GM21381 (cell line): ENCODE results near the gene CDH18.

Experiments used
- ATAC-seq: cut with Tn5 transposase; IDR thresholded peaks from one replicate; pipeline ENCODE4 v1.9.1; 2021; ENCODE audit warnings: mild to moderate bottlenecking, moderate library complexity; ENCODE audit not compliant: unreplicated experiment

CDH18 gene

DNA sequence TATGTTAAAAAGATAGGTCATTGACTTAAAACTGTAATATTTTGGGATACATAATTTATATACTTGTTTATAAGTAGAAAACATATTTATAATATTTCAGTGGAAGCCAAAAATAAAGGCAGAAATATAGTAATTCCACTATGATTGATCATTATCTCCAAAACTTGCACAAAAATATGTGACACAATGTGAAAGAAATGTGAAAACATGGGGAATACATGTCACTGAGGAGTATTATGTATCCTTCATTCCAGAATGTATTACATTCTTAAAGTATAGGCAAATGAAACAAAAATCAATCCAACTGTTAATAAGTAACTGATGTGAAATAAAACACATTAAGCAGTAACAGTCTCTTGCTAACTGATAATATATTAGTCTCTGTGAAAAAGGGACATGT lies 236.7 kb downstream of the CDH18 start:
- no peak for ATAC-seq

DNA sequence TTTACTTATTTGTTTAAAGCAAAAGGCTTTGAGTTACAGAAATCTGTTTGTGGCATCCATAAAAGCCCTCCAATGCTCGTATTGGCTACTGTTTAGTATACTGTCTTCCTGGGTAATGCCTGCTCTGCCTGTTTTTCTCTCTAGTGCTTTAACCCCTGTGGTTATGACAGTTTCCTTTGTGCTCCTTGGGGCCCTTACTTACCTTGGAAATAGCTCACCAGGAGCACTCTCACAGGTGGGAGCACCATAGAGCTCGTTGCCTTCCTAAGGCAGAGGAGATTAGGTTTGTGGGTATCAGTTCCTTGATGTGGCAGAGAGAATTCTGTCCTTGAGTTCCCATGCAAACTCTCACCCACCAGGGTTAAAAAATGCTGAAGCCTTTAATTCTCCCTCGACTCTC lies 242.8 kb downstream of the CDH18 start:
- no peak for ATAC-seq

- no peak for ATAC-seq
Measured at GRCh38 chr5:19739671-19740070, 248.3 kb downstream of the CDH18 start.

GRCh38 chr5:19734776-19735175 lies 253.2 kb downstream of the CDH18 start:
- ATAC-seq: no peak

- ATAC-seq: no peak
Measured at GRCh38 chr5:19733612-19734495, 254.1 kb downstream of the CDH18 start.

DNA sequence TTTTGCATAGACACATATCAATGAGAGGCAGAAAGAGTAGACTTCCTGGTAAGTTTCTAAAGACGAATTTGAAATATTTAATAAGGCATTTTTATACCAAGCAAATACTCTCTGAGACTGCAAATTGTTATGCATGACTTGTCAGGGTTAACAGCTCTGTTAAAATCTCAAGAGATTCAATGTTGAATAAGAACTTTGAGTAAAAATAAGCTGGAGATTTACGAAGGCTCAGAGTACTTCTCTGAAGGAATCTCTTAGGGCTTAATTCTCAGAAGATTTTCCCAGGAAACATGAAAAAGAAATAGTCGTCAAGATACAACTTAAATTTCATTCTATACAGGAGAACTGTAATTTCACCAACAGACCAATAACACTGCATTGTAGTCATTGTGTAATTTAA lies 259.4 kb downstream of the CDH18 start:
- no peak for ATAC-seq

DNA sequence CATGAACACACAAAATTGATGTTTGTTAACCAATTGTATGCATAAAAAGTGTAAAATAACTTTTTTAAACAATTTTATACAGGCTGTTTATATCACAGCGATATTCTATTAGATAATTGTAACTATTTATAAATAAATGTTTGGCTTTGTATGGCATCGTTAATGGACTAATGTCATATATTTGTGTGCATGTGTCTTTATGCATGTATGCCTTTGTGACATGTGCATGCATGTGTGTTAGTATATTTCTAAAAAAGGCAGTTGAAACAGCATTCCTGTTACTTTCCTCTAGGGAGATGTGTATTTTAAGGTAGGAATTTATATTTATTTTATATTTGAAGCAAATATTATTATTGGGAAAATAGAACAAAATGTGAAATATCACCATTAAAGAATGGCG lies 268.9 kb downstream of the CDH18 start:
- no peak for ATAC-seq

- ATAC-seq: no peak
Measured at GRCh38 chr5:19713740-19714139, 274.3 kb downstream of the CDH18 start.

DNA sequence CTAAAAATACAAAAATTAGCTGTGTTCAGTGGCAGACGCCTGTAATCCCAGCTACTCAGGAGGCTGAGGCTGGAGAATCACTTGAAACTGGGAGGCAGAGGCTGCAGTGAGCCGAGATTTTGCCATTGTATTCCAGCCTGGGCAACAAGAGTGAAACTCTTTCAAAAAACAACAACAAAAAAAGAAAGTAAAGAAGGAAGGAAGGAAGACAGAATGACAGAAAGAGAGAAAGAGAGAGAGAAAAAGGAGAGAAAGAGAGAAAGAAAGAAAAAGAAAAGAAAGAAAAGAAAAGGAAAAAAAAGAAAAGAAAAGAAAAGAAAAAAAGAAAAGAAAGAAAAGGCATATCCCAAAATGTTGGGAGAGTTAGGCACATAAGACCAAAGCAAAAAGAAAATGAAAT lies 278.6 kb downstream of the CDH18 start:
- ATAC-seq: no peak

DNA sequence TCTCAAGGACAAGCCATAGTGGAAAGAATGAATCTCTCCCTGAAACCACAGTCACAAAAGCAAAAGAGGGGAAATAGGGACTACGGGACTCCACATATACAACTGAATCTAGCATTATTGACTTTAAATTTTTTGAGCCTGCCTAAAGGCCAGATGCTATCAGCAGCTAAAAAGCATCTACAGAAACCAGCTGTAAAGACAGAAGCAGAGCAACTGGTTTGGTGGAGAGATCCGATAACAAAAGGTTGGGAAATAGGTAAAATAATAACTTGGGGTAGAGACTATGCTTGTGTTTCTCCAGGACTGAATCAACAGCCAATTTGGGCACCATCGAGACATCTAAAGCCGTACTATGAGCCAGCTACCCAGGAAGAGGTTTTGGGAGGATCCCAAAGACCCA lies 281.2 kb downstream of the CDH18 start:
- no peak for ATAC-seq

GRCh38 chr5:19701731-19702130 lies 286.3 kb downstream of the CDH18 start:
- ATAC-seq: no peak

GRCh38 chr5:19694949-19695611 lies 292.9 kb downstream of the CDH18 start:
- no peak for ATAC-seq

- no peak for ATAC-seq
Measured at GRCh38 chr5:19690978-19691377, 297.0 kb downstream of the CDH18 start.

- ATAC-seq: no peak
Measured at GRCh38 chr5:19685473-19685872, 302.5 kb downstream of the CDH18 start.

DNA sequence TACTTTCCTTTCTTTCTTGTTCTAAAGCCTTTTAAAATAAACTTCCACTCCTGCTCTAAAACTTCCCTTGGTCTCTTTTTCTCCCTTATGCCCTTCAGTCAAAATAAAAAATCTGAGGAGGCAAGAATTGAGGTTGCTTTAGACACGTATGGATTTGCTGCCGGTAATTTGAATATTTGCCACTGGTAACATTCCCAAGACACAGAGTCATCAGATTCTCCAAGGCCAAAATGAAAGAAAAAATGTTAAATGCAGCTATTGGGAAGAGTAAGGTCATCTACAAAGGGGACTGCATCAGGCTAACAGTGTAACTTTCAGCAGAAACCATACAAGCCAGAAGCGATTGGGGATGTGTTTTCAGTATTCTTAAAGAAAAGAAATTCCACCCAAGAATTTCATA lies 311.1 kb downstream of the CDH18 start:
- ATAC-seq: no peak

GRCh38 chr5:19660679-19661078 lies 327.3 kb downstream of the CDH18 start:
- no peak for ATAC-seq

DNA sequence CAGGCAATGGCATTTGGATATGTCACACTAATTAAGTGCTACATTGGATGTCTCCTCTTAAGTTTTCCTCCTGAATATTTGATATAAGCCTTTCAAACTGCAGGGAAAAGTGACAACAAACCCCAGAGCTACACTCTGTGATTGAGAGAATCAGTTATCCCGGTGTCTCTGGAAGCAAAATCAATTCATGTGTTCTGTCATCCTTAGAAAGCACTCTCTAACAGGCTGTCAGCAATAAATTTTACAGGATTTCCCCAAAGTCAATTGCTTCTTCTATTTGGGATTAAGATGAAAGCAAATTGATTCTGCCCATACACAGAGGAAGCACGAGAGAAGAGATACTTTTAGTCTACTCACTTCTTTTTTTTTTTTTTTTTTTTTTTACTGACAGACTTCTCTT lies 332.4 kb downstream of the CDH18 start:
- no peak for ATAC-seq

GRCh38 chr5:19638461-19638860 lies 349.5 kb downstream of the CDH18 start:
- ATAC-seq: no peak

DNA sequence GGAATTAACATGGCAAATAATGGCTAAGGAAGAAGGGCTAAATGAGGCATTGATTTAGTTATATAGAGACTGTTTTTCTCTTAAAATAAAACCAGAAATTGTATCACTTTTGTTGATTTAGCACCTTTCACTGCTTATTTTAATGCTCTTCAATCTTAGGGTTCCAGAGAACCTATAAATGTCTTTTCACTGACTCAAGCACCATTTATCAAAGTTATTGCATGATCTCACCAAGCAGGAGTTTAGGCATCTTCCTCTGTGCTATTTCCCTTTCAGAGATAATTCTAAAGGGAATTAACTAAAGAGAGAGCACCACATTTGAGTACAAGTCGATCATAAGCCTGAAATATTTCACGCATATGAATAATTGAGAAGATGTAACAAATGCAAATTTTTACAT lies 357.1 kb downstream of the CDH18 start:
- ATAC-seq: no peak

GRCh38 chr5:19626211-19626610 lies 361.8 kb downstream of the CDH18 start:
- ATAC-seq: no peak

- ATAC-seq: no peak
Measured at GRCh38 chr5:19625562-19625961, 362.4 kb downstream of the CDH18 start.

DNA sequence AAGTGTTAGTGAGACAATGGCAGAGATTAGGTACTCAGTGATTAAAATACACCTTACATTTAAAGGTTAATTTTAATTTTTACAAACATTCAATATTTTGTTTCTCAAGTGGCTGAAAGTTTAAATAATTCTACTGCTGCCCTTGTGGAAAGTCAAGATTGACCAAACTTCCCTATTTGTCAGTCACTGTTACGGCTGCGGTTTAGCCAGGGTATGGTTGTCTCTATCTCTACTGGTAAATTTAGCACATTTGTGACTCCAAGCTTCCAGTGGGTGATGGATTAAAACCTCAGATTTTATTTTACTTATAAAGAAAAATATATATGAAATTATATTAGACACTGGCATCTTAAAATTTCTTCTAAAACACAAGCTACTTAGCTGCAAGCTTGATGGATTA lies 368.4 kb downstream of the CDH18 start:
- no peak for ATAC-seq
